ENCODE data around the gene CFAP119.

GRCh38 chr16:30780021-30780420, 18.2 kb upstream of the CFAP119 start:
- TF ChIP-seq TAF1 (IDR thresholded peaks at IDR 0.05; ENCODE audit: borderline replicate concordance, insufficient read depth, low read length) (no peak), SIN3A (IDR thresholded peaks at IDR 0.05; ENCODE audit: borderline replicate concordance, insufficient read depth, low read length) (no peak), POLR2AphosphoS5 (IDR thresholded peaks at IDR 0.05; ENCODE audit: low read depth, low read length) (no peak), FOXP2 (optimal IDR thresholded peaks at IDR 0.05; ENCODE audit: borderline replicate concordance, extremely low read depth, extremely low read length, insufficient read depth) (no peak), REST (IDR thresholded peaks at IDR 0.05; ENCODE audit: insufficient read depth in 1 of 2, low read depth in 2 of 2, low read length in 2 of 2) (no peak)
